GM12892 (cell line): Measurements from ENCODE around the gene RAB36.

ENCODE experiments used
- POLR2A ChIP-seq: IDR thresholded peaks from 2 replicates; pipeline ENCODE4 v1.6.1; 2011; ENCODE audit warnings: low read depth, low read length, control low read depth
- TAF1 ChIP-seq: IDR thresholded peaks from 2 replicates; pipeline ENCODE4 v1.6.1; 2011; ENCODE audit warnings: low read depth, mild to moderate bottlenecking, control low read depth, low read length, borderline replicate concordance

GRCh38 chr22:23121424-23121823 is 23.9 kb upstream of the RAB36 start:
- no peak for TF ChIP-seq TAF1
- TF ChIP-seq POLR2A, result no peak
